ENCODE results near the gene RBM34. TPM values are rescaled to one million over a fixed set of nuclear protein-coding genes. Genes with fewer than 3 reads are reported as not detected.
A peak's percentile ranks its signal among the peaks of the same experiment; 100 is the strongest.

The RBM34 gene
- polyA plus RNA-seq, 3 donors: 20.5 to 25.7 (median 22.5) TPM

DNA sequence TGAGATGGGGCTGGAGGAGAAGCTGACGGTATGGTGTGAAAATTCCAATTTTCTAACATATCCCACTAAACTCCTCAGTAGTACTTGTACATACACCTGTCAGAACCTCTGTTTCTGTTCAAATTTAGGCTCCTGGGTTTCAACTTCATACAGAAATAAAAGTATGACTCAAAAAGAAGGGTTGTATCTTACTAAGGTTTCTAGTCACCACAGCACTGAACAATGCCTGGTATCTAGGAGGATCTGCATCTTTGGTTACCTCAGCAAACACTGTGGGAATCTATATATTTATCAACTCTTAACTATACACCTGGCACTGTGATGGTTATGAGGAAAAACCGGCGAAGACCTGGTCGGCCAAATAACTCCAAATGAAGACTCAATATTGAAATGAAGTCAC lies 13.8 kb downstream of the RBM34 start:
- no peak overlapping the region for H3K4me2 ChIP-seq (replicated peaks; ENCODE audit: extremely low read depth, low read length, poor library complexity, severe bottlenecking)
- H3K4me1 ChIP-seq (ENCODE audit: control insufficient read depth in 1 of 2, insufficient read depth in 2 of 2, low read length in 2 of 2): no peaks in the 10 kb centered on the region
- no peak overlapping the region for H3K9ac ChIP-seq (ENCODE audit: insufficient read depth, low read length, poor library complexity, severe bottlenecking)
- H3K36me3 ChIP-seq (replicated peaks in 1 of 2; ENCODE audit: control insufficient read depth in 1 of 2, insufficient read depth in 2 of 2, low read length in 2 of 2): peaks cover 88 to 97% of the 10 kb centered on the region in 2 donors
- H3K79me2 ChIP-seq (ENCODE audit: insufficient read depth, low read length): peaks cover 10% of the 10 kb centered on the region
- Mint-ChIP-seq H3K36me3 (peaks cover 71 to 93% of the 10 kb centered on the region in 2 donors), H3K27me3 (ENCODE audit: low read depth in 3 of 3) (no peaks in the 10 kb centered on the region), H3K4me1 (no peaks in the 10 kb centered on the region), H3K9me3 (peaks cover 0 to under 1% (median 0%) of the 10 kb centered on the region in 7 donors), H3K4me3 (no peak overlapping the region), H3K27ac (peak overlapping the region in 2 of 7 donors; percentile 31 to 61)
- H3K27me3 ChIP-seq (ENCODE audit: control insufficient read depth in 2 of 2, insufficient read depth in 2 of 2, low read length in 2 of 2): no peaks in the 10 kb centered on the region
- no peak overlapping the region for H2AFZ ChIP-seq (ENCODE audit: insufficient read depth, low read depth, low read length, poor library complexity, severe bottlenecking)
- no peak for DNase-seq
- no peak overlapping the region for H3K27ac ChIP-seq (ENCODE audit: low read depth in 1 of 2, low read length in 2 of 2)
- no CpG with 5 or more reads among the region's 4 CpGs for WGBS (ENCODE audit: insufficient coverage)
- H3K4me3 ChIP-seq (replicated peaks in 1 of 3; ENCODE audit: low read depth in 2 of 3, low read length in 3 of 3): no peak overlapping the region
- H3K9me3 ChIP-seq (replicated peaks in 1 of 2; ENCODE audit: control insufficient read depth in 1 of 2, insufficient read depth in 1 of 2, low read length in 2 of 2): no peaks in the 10 kb centered on the region
- TF ChIP-seq, protein P1, sequence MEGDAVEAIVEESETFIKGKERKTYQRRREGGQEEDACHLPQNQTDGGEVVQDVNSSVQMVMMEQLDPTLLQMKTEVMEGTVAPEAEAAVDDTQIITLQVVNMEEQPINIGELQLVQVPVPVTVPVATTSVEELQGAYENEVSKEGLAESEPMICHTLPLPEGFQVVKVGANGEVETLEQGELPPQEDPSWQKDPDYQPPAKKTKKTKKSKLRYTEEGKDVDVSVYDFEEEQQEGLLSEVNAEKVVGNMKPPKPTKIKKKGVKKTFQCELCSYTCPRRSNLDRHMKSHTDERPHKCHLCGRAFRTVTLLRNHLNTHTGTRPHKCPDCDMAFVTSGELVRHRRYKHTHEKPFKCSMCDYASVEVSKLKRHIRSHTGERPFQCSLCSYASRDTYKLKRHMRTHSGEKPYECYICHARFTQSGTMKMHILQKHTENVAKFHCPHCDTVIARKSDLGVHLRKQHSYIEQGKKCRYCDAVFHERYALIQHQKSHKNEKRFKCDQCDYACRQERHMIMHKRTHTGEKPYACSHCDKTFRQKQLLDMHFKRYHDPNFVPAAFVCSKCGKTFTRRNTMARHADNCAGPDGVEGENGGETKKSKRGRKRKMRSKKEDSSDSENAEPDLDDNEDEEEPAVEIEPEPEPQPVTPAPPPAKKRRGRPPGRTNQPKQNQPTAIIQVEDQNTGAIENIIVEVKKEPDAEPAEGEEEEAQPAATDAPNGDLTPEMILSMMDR (IDR thresholded peaks at IDR 0.05): no peak
- intact Hi-C loops (cut with micrococcal nuclease): no loop called here
- H4K20me1 ChIP-seq (ENCODE audit: insufficient read depth, low read length): peaks cover 19% of the 10 kb centered on the region

DNA sequence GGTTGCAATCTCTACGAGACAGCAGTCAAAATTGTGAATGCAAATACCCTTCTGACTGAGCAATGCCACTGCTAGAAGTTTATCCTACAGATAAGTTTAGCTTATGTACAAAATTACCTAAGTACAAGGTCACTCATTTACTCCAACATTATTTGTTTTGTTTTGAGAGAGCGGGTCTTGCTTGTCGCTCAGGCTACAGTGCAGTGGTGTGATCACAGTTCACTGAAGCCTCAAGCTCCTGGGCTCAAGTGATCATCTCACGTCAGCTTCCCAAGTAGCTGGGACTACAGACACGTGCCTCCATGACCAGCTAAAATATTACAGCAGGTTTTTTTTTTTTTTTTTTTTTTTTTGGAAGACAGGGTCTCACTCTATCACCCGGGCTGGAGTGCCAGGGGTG lies 15.4 kb downstream of the RBM34 start:
- no peak overlapping the region for H3K4me3 ChIP-seq (replicated peaks in 1 of 3; ENCODE audit: low read depth in 2 of 3, low read length in 3 of 3)
- no peak overlapping the region for H3K4me2 ChIP-seq (replicated peaks; ENCODE audit: extremely low read depth, low read length, poor library complexity, severe bottlenecking)
- H3K9ac ChIP-seq (ENCODE audit: insufficient read depth, low read length, poor library complexity, severe bottlenecking): no peak overlapping the region
- no peak overlapping the region for H3K27ac ChIP-seq (ENCODE audit: low read depth in 1 of 2, low read length in 2 of 2)
- intact Hi-C loops (cut with micrococcal nuclease): no loop called here
- no peak overlapping the region for H3K4me3 Mint-ChIP-seq
- H3K79me2 ChIP-seq (ENCODE audit: insufficient read depth, low read length): peaks cover 3% of the 10 kb centered on the region
- peaks cover 78 to 92% of the 10 kb centered on the region in 2 donors for H3K36me3 ChIP-seq (replicated peaks in 1 of 2; ENCODE audit: control insufficient read depth in 1 of 2, insufficient read depth in 2 of 2, low read length in 2 of 2)
- peaks cover 0 to 1% (median 0%) of the 10 kb centered on the region in 7 donors for H3K9me3 Mint-ChIP-seq
- H3K4me1 ChIP-seq (ENCODE audit: control insufficient read depth in 1 of 2, insufficient read depth in 2 of 2, low read length in 2 of 2): no peaks in the 10 kb centered on the region
- H3K27ac Mint-ChIP-seq: no peak overlapping the region
- TF ChIP-seq, protein P1 (IDR thresholded peaks at IDR 0.05): no peak
- H3K27me3 ChIP-seq (ENCODE audit: control insufficient read depth in 2 of 2, insufficient read depth in 2 of 2, low read length in 2 of 2): no peaks in the 10 kb centered on the region
- no peak overlapping the region for H2AFZ ChIP-seq (ENCODE audit: insufficient read depth, low read depth, low read length, poor library complexity, severe bottlenecking)
- H3K4me1 Mint-ChIP-seq: no peaks in the 10 kb centered on the region
- WGBS (ENCODE audit: insufficient coverage): 94% methylated on average over 3 of the region's 6 CpGs
- H4K20me1 ChIP-seq (ENCODE audit: insufficient read depth, low read length): peaks cover 7% of the 10 kb centered on the region
- DNase-seq: no peak
- no peaks in the 10 kb centered on the region for H3K27me3 Mint-ChIP-seq (ENCODE audit: low read depth in 3 of 3)
- H3K9me3 ChIP-seq (replicated peaks in 1 of 2; ENCODE audit: control insufficient read depth in 1 of 2, insufficient read depth in 1 of 2, low read length in 2 of 2): no peaks in the 10 kb centered on the region
- peaks cover 76 to 95% of the 10 kb centered on the region in 2 donors for H3K36me3 Mint-ChIP-seq
